HL-60 (cell line): ENCODE measurements around the gene ATXN7.

ENCODE experiments used
- DNase-seq, 2 experiments: peaks; one replicate each; pipeline ENCODE4 v3.0.0-alpha.2; 2010 to 2020; ENCODE audit warnings: low read depth in 1 of 2, low spot score in 1 of 2
- H3K27ac ChIP-seq: fragments of 250-450 bp; sonication (Bioruptor Pico); replicated peaks from 2 replicates; pipeline ENCODE4 v1.5.1; 2020; ENCODE audit warnings: mild to moderate bottlenecking, moderate library complexity
- H3K27me3 ChIP-seq: fragments of 250-450 bp; sonication (Bioruptor Pico); 2 replicates; pipeline ENCODE4 v1.5.1; 2021; ENCODE audit warnings: mild to moderate bottlenecking, moderate library complexity; ENCODE audit not compliant: insufficient read depth, poor library complexity, severe bottlenecking
- H3K4me3 ChIP-seq: replicated peaks from 2 replicates; pipeline ENCODE4 v1.5.1; 2011; ENCODE audit warnings: mild to moderate bottlenecking, control low read depth, low read length; ENCODE audit not compliant: insufficient read depth
- CTCF ChIP-seq: IDR thresholded peaks from one replicate; pipeline ENCODE4 v1.5.1; 2011; ENCODE audit warnings: low read length, control low read depth, inconsistent platforms; ENCODE audit not compliant: insufficient read depth
- GABPA ChIP-seq: IDR thresholded peaks from 2 replicates; pipeline ENCODE4 v1.6.1; 2012; ENCODE audit warnings: low read depth
- POLR2AphosphoS5 ChIP-seq: IDR thresholded peaks from 2 replicates; pipeline ENCODE4 v1.6.1; 2012; ENCODE audit warnings: low read depth
- REST ChIP-seq: IDR thresholded peaks from 2 replicates; pipeline ENCODE4 v1.6.1; 2012; ENCODE audit warnings: low read depth; ENCODE audit not compliant: insufficient replicate concordance
- SPI1 ChIP-seq: IDR thresholded peaks from 2 replicates; pipeline ENCODE4 v1.6.1; 2012; ENCODE audit warnings: low read depth, mild to moderate bottlenecking, borderline replicate concordance

ATXN7 gene

GRCh38 chr3:63880653-63881052 lies 17.0 kb downstream of the ATXN7 start:
- DNase-seq, result no peak
- Histone ChIP-seq H3K4me3 (no peak overlapping the region), H3K27me3 (no peaks in the 10 kb centered on the region), H3K27ac (no peak overlapping the region)
- TF ChIP-seq GABPA (no peak), SPI1 (no peak), CTCF (no peak), REST (no peak), POLR2AphosphoS5 (no peak)

- Histone ChIP-seq H3K27me3 (no peaks in the 10 kb centered on the region), H3K27ac (no peak overlapping the region), H3K4me3 (no peak overlapping the region)
- TF ChIP-seq CTCF (no peak), SPI1 (no peak)
- no peak for DNase-seq
Measured at GRCh38 chr3:63886858-63887257, 23.2 kb downstream of the ATXN7 start.

- H3K4me3 ChIP-seq, result no peak overlapping the region
- TF ChIP-seq GABPA (no peak), SPI1 (no peak), REST (no peak), CTCF (no peak), POLR2AphosphoS5 (no peak)
- no peak overlapping the region for H3K27ac ChIP-seq
- no peaks in the 10 kb centered on the region for H3K27me3 ChIP-seq
- DNase-seq, result no peak
Measured at GRCh38 chr3:63891518-63891917, 27.9 kb downstream of the ATXN7 start.

- no peaks in the 10 kb centered on the region for H3K27me3 ChIP-seq
- DNase-seq, result no peak
- H3K4me3 ChIP-seq, result no peak overlapping the region
- no peak for TF ChIP-seq POLR2AphosphoS5
- TF ChIP-seq REST, result no peak
- TF ChIP-seq CTCF, result no peak
- no peak for TF ChIP-seq SPI1
- no peak for TF ChIP-seq GABPA
- no peak overlapping the region for H3K27ac ChIP-seq
Measured at GRCh38 chr3:63892773-63893352, 29.2 kb downstream of the ATXN7 start.
